GM10248 (cell line): ENCODE measurements around the gene MUL1.

Experiments
- CTCF ChIA-PET: fragments of 300-600 bp; sonication (Branson Sonifier 250); formaldehyde crosslinking; extraction: SDS; loops from one replicate; lab custom pipeline; 2021; ENCODE audit warnings: antibody characterized with exemption; lab: Yijun Ruan, JAX
- POLR2A ChIA-PET: fragments of 350-650 bp; sonication (Branson Sonifier 250); formaldehyde crosslinking; extraction: SDS; loops from one replicate; lab custom pipeline; 2020; ENCODE audit warnings: antibody characterized with exemption; lab: Yijun Ruan, JAX
- DNase-seq: peaks from one replicate; pipeline ENCODE4 v3.0.0; 2012; ENCODE audit errors: extremely low spot score
- TF ChIP-seq, protein P1 (sequence below): IDR thresholded peaks from 2 replicates; pipeline ENCODE4 v1.5.1; 2012; ENCODE audit warnings: mild to moderate bottlenecking, low read depth; ENCODE audit errors: extremely low read depth, missing control alignments, control extremely low read depth

MUL1 gene

DNA sequence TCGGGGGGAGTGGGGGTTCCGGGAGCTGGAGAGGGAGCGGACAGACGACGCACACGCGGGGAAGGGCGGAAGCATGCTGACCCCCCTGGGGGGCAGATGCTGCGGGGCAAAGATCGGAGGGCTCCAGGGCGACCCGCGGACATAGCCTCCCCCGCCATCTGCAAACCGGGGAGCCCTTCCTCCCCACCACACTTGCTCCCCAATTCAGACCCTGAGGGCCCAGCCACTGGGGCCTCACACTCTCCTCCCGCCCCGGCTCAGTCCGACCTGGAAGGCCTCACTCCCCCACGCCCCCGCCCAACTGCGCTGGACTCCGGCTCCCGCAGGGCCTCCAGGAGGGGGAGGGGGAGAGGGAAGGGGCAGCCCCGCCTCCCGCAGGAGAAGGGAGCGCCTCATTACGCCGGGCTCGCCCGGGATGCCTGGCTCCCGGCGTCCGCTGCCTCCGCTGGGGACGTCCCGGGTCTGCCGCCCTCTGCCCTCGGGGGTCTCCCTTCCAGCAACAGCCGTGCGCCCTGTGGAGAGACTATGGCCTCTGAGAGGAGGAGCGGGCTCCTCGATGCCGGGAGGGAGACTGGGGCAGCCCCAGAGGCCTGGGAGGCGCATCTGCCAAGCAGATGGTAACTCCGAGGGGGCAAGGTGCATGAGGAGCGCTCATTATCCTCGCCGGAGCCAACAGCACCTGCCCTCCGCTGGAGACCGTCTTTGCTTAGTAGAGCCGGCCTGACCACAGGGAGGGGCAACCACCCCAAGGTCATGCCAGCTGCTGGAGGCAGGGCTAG lies 21.3 kb downstream of the MUL1 start:
- ChIA-PET POLR2A (no interaction called here), CTCF (interaction anchor here (1.4 kb wide), 1 partner anchor 273 kb away, joined by 5 read pairs; no protein-coding TSS in a partner anchor)
- no peak for DNase-seq
- TF ChIP-seq, protein P1, sequence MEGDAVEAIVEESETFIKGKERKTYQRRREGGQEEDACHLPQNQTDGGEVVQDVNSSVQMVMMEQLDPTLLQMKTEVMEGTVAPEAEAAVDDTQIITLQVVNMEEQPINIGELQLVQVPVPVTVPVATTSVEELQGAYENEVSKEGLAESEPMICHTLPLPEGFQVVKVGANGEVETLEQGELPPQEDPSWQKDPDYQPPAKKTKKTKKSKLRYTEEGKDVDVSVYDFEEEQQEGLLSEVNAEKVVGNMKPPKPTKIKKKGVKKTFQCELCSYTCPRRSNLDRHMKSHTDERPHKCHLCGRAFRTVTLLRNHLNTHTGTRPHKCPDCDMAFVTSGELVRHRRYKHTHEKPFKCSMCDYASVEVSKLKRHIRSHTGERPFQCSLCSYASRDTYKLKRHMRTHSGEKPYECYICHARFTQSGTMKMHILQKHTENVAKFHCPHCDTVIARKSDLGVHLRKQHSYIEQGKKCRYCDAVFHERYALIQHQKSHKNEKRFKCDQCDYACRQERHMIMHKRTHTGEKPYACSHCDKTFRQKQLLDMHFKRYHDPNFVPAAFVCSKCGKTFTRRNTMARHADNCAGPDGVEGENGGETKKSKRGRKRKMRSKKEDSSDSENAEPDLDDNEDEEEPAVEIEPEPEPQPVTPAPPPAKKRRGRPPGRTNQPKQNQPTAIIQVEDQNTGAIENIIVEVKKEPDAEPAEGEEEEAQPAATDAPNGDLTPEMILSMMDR = no peak

DNA sequence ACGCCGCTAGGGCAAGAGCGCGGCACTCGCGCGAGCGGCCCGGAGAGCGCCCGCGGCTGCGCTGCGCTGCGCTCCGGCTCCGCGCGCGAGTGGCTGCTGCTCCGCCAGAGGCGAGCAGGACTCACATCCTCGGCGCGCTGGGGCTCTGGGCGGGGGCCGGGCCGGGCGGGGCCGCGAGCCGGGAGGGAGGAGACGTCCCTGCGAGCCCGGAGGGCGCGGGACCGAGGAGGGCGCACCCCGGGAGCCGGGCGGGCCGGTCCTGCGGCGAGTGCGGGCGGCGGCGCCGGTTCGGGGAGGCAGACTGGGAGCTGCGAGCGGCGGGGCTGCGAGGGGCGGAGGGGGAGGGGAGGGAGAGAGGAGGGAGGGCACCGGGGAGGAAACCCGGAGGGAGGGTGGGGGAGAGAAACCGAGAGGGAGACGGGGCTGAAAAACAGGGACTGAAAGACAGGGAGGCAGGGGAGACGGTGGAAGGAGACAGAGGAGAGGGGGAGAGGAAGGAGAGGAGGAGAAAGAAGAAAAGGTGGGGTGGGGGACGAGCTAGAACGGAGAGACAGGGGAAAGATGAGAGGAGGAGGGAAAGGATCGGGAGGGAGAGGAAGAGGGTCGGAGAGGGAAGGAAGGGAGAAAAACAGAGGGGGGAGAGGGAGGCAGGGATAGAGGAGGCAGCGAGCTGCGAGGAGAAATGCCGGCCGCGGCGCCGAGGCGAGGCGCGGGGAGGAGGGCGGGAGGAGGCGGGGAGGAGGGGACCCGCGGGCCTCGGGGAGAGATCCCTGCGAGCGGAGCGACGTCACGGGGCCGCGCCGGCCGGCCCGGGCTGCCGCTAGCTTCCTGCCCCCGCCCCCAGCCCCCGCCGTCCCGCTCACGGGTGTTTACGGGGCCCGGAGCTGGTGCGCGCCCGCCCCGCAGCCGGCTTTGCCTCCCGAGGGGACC lies 22.2 kb downstream of the MUL1 start, which contains the start of gene CAMK2N1:
TSS of gene CAMK2N1 (minus strand) at position 684 of the 930 bp plus-strand sequence. CDS start 831 bp downstream, outside the sequence.
- POLR2A ChIA-PET = interaction anchor here (0.7 kb wide), 1 partner anchor 1185 kb away, joined by 4 read pairs; no protein-coding TSS in a partner anchor
- CTCF ChIA-PET = interaction anchor here (1.4 kb wide), 1 partner anchor 272 kb away, joined by 5 read pairs; no protein-coding TSS in a partner anchor
- TF ChIP-seq, protein P1 = no peak
- peak; percentile 35 for DNase-seq

DNA sequence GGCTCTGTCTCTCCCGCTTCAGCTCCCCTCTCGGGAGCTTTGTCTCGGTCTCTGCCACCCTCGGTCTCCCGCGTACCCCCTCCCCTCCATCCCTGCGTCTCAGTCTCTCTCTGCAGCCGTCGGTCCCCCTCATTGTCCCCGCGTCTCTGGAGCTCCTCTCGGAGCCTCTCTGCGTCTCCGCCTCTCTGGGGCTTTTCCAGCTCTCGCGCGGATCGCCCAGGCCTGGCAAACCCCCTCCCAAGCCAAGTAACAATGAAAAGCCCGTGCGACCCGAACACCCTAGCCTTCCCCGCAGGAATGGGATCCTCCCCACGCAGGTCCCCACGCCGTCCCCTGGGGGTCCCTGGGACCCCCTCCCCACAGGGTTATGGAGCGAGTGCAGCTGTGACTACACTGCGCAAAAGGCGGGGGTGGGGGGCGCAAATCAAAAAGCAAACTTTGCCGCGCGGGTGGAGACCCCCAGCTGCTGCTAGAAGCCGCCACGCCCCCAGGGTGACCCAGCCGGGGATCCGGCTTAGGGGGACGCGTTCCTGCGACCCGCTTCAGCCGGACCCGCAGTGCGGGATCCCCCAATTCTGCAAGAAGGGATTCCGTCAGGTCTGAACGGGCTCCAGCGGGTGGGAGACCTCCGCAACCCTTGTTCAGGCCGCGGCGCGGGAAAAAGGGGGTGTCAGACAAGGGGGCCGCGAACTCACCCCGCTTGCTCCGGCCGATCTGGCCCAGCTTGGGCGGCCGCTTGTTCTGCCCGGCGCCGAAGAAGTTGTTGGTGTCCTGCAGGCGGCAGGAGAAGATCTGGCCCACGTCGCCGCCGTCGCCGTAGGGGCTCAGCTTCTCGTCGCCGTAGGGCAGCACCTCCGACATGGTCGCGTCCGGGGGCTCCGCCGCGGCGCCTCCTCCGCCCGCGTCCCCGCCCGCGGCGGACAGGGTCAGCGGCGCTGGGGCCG lies 23.2 kb downstream of the MUL1 start:
- TF ChIP-seq, protein P1 = no peak
- no peak for DNase-seq
- POLR2A ChIA-PET = interaction anchor here (0.7 kb wide), 1 partner anchor 1186 kb away, joined by 4 read pairs; no protein-coding TSS in a partner anchor

DNA sequence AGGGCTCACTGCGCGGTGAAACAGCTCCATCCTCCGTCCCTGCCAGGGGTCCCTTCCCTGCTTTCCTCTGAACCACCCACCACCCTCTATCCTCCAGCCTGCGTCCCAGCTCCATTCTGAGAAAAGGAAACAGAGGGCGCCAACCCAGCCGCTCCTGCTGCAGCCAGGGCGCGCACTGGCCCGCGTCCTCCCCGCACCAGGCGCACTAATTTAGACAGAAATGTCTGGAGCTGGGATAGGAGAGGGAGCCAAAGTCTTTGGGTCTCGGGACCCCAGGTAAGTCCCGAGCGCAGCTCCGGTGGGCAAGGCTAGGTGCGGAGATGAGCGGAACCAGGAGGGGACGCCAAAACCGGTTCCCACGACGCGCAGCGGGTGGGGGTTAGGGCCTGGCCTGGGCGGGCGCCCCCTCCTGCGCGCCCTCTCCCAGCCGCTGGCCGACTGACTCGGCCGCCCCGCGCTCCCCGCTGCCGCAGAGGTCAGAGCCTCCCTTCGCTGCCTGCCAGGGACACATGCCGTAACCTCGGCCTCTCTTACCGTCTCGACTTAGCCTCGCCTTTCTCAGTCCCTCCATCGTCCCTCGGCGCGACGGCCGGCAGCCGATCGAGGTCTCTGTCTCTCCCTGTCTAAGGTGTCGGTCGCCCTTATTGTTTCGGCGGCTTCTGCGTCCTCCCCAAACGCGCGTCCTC lies 24.0 kb downstream of the MUL1 start:
- CTCF ChIA-PET = interaction anchor here (0.9 to 3.4 kb wide), 4 partner anchors 10 to 272 kb away, joined by 3 to 18 read pairs (median 4); no protein-coding TSS in a partner anchor
- POLR2A ChIA-PET = no interaction called here

More for the DNA sequence above, 23.2 kb downstream of the MUL1 start:
- CTCF ChIA-PET = interaction anchor here (0.9 to 2.1 kb wide), 3 partner anchors 18 to 272 kb away, joined by 3 to 5 read pairs (median 4); no protein-coding TSS in a partner anchor

More for the DNA sequence above, 24.0 kb downstream of the MUL1 start:
- TF ChIP-seq, protein P1 = no peak
- no peak for DNase-seq
